Measurements from ENCODE around the gene GRM8.

The GRM8 gene

DNA sequence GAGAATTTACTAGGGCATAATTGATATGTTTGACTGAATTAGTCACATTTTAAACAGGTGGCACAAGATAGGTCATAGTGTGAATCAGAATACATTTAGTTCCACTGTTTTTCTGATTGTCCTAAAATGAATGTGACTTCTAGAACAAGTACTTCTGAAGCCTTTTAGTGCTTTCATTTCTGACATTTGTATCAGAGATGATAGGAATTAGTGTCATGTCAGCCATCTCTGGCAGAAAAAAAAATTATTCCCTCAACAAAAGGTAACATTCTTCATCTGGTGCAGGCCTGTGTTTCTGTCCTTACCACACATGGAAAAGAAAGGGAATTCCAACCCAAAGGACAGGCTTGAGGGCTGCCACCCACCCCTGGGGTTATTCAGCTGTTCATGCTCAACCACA, 21.3 kb downstream of the GRM8 start:
- no peak for DNase-seq (ENCODE audit: low read depth, low spot score)

GRCh38 chr7:127230192-127230925, 22.4 kb downstream of the GRM8 start:
- no peak for DNase-seq (ENCODE audit: low read depth, low spot score)

DNA sequence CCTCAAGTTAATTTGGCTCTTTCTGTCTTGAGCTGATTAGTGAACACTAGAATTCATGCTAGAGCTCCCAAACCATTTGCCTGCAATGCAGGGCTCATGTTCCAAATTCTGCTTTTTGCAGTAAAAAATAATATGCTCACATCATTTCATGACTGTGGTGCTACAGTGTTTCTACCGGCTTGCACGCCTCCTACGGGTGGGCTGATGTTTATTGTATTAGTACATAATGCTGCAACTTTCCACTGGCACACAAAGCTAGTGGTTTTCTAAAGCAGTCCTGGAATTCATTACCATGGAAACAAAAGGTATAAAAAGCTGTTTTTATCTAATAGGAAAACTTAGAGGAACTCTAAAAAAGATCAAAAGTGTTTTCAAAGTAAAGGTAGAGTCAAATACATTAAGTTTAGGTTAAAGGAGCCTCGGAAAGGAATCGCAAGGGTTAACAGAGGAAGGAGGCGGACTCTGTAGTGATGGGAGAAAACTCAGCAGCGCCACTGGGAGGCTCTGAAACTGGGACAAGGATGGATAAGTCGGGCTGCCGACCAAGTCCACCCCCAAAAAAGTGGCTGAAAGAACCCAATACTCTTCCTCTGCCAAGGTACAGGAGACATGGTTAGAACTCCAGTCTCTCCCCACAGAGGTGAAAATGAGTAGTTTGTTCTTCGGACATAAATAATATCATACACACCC, 25.9 kb downstream of the GRM8 start:
- no peak for DNase-seq (ENCODE audit: low read depth, low spot score)

DNA sequence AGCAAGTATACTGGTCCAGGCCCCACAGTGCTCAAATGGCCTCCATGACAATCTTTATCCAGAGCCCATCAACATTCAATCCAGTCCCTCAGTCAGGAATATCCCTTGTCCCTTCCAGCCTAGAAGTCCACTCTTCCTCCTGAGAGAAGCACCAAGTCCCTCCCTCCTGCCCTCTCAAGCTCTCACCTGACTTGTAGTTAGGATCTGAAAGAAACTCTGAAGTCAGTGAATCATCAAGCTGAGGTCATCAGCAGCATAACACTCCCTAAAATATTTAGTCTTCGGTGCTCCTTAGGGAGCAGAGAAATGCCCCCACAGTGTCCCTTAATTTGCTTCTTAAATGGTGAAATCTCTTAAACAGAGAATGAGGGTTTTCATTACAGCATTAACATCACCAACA, 31.0 kb downstream of the GRM8 start:
- no peak for DNase-seq (ENCODE audit: low read depth, low spot score)

DNA sequence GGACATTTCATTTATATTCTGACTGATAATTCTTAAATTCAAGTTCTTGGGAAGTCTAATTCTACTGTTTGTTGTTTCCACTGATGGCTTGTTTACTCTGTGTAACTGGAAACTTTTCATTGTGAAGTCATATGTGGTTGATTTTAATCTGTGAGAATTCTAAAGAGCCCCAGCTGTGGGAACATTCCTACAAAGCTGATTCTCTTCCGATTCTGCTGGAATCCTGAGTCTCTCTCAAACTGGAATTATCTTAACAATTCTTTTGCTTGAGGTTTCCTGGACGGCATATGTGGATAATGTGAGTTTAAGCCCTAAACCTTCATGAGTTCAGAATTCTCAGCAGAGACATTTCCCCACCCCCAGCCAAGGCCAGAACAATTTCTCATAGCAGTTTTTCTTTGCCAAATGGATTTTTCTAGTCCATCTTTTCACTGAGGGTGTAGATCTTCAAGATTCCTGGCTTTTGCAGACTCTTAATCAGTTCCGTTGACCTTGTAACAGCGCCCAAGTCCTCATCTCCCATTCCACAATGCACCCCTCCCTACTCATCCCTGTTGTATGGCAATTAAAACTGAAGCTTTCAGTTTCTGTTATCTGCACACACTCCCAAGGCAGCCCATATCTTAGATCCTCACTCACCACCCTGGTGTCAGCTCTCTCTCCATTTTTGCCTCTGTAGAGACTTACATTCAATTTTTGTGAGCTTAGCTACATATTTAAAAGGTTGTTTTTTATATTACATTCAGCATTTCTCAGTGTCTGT, 37.6 kb downstream of the GRM8 start:
- DNase-seq (ENCODE audit: low read depth, low spot score): no peak

GRCh38 chr7:127209886-127210285, 42.9 kb downstream of the GRM8 start:
- DNase-seq (ENCODE audit: low read depth, low spot score): no peak

- DNase-seq (ENCODE audit: low read depth, low spot score): no peak
Measured at GRCh38 chr7:127208860-127209259, 43.9 kb downstream of the GRM8 start.

GRCh38 chr7:127208351-127208750, 44.4 kb downstream of the GRM8 start:
- no peak for DNase-seq (ENCODE audit: low read depth, low spot score)

DNA sequence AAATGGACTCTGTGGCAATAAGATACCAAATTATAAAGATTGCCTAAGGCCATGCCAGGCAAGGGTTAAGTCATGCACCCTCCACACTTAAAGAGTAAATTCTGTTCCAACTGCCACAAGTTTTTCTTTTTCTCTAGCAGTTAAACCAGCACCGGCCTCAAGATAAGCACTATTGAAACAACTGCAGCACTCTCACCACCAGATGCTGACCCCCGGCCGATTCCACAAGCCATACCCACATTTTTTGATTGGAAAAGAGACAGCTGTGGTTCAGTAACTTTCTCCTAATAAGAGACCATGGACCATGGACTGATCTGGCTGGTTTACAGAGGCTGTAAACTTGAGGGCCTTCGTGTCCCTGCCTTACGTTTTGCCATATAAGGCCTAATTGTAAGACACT, 44.9 kb downstream of the GRM8 start:
- no peak for DNase-seq (ENCODE audit: low read depth, low spot score)

GRCh38 chr7:127207230-127207629, 45.5 kb downstream of the GRM8 start:
- no peak for DNase-seq (ENCODE audit: low read depth, low spot score)

- DNase-seq (ENCODE audit: low read depth, low spot score): no peak
Measured at GRCh38 chr7:127194571-127194970, 58.2 kb downstream of the GRM8 start.

DNA sequence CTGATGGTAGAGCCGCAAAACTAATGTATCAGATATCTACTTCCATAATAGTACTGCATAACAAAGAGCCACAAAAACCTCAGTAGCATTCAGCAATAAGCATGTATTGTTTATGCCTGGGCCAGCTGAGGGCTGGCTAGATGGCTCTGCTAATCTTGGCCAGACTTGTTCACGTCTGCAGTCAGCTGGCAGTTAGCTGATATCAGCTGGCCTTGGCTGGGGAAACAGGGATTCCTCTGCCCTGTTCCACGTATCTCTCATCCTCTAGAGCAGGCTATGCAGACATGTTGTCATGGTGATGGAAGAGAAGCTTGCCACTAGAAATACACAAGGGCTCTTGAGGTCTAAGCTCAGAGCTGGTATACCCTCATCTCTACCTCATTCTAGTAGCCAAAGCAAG, 62.9 kb downstream of the GRM8 start:
- DNase-seq (ENCODE audit: low read depth, low spot score): no peak

GRCh38 chr7:127189074-127189473, 63.7 kb downstream of the GRM8 start:
- no peak for DNase-seq (ENCODE audit: low read depth, low spot score)

DNA sequence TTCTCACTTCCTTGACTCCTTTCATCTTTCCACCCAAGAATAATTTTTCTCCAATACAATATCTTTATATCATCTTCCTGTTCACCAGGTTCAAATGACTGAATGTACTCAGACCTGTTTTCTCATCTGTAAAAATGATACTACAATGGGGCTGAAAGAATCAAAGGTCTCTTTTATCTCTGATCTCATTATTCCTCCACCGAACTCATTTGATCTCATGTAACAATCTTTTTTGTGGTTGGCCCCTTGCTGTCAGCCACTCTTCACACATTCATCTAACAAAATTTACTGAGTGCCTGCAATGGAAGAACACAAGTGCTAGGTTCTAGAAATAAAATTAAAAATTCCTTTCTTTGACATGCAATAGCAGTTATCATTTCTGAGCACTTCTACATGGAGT, 65.0 kb downstream of the GRM8 start:
- DNase-seq (ENCODE audit: low read depth, low spot score): no peak

- DNase-seq (ENCODE audit: low read depth, low spot score): no peak
Measured at GRCh38 chr7:127186686-127187085, 66.1 kb downstream of the GRM8 start.

- no peak for DNase-seq (ENCODE audit: low read depth, low spot score)
Measured at GRCh38 chr7:127177156-127177555, 75.6 kb downstream of the GRM8 start.

GRCh38 chr7:127162366-127162765, 90.4 kb downstream of the GRM8 start:
- no peak for DNase-seq (ENCODE audit: low read depth, low spot score)

- DNase-seq (ENCODE audit: low read depth, low spot score): no peak
Measured at GRCh38 chr7:127158659-127159058, 94.1 kb downstream of the GRM8 start.

DNA sequence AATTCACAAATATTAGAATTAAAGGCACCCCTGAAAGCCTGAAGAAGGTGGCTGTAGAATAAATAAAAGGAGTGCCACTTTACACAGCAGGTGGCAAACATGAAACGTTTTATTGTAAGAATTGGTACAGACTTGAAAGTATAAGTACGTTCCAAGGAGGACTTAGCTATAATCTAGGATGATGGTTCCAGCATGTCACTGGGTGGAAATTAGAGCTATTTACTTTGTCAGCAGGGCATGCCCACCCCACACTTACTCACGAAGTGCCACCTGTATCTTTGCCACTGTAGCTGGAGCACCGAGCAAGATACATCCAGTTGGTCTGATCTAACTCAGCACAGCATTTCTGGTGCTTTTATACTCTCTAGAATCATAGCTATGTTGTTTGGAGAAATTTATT, 97.8 kb downstream of the GRM8 start:
- DNase-seq (ENCODE audit: low read depth, low spot score): no peak

DNA sequence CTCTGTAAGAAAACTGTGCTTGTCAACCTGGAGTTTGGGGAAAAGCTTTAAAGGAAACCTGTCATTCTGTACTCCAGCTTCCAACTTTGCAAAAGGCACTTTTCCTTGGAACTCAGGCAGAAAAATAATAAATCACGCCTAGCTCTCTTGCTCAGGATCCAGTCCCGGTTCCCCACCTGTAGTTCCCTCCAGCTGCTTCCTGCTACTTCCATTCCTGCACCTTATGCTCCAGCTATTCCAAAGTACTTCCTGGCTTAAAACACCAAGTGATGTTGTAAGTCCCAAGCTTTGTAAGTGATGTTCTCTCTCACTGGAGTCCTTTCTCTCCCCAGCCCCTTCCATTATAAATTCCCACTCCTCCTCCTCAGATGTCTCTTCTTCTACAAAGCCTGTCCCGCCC, 98.6 kb downstream of the GRM8 start:
- no peak for DNase-seq (ENCODE audit: low read depth, low spot score)

- DNase-seq (ENCODE audit: low read depth, low spot score): no peak
Measured at GRCh38 chr7:127153315-127153714, 99.4 kb downstream of the GRM8 start.

- DNase-seq (ENCODE audit: low read depth, low spot score): no peak
Measured at GRCh38 chr7:127152423-127152822, 100.3 kb downstream of the GRM8 start.

- DNase-seq (ENCODE audit: low read depth, low spot score): no peak
Measured at GRCh38 chr7:127151379-127151778, 101.4 kb downstream of the GRM8 start.

Data from brain pericyte (primary cell).